Measurements from ENCODE around the gene MFNG. TPM values are rescaled to one million over a fixed set of nuclear protein-coding genes. Genes with fewer than 3 reads are reported as not detected.

The MFNG gene
- total RNA-seq, 1 experiment from 2014 or later = 3.3 TPM

- Histone ChIP-seq H2BK15ac (ENCODE audit: low read depth, low read length) (no peak overlapping the region), H2BK5ac (ENCODE audit: insufficient read length, low read length) (no peak overlapping the region), H3K4ac (ENCODE audit: low read depth, low read length) (no peak overlapping the region), H3T11ph (ENCODE audit: low read length) (no peak overlapping the region), H2BK120ac (ENCODE audit: low read depth, low read length, poor library complexity, severe bottlenecking) (no peak overlapping the region), H3K14ac (ENCODE audit: insufficient read depth, low read length) (no peak overlapping the region), H2AK5ac (ENCODE audit: insufficient read length, low read length) (no peak overlapping the region), H4K8ac (replicated peaks; ENCODE audit: insufficient read length, low read depth, low read length) (no peak overlapping the region), H2AFZ (ENCODE audit: low read length) (no peak overlapping the region), H2BK20ac (ENCODE audit: low read depth, low read length, poor library complexity, severe bottlenecking) (no peak overlapping the region), H3K23ac (ENCODE audit: insufficient read length, low read depth, low read length) (no peak overlapping the region), H3K27me3 (ENCODE audit: insufficient read depth, low read length) (no peaks in the 10 kb centered on the region), H3K9me3 (ENCODE audit: control insufficient read depth, low read depth, low read length) (no peaks in the 10 kb centered on the region), H3K23me2 (ENCODE audit: insufficient read length, low read depth, low read length, poor library complexity, severe bottlenecking) (no peaks in the 10 kb centered on the region), H4K91ac (ENCODE audit: insufficient read length, low read depth, low read length) (no peak overlapping the region), H3K79me1 (ENCODE audit: insufficient read depth, low read depth, low read length, poor library complexity, severe bottlenecking) (no peaks in the 10 kb centered on the region), H3K4me1 (ENCODE audit: insufficient read depth, low read length) (no peaks in the 10 kb centered on the region), H3K9ac (ENCODE audit: extremely low read depth, insufficient read length, low read length) (no peak overlapping the region), H3K56ac (ENCODE audit: insufficient read length, low read depth, low read length) (no peak overlapping the region), H3K79me2 (ENCODE audit: insufficient read depth, low read length) (no peaks in the 10 kb centered on the region), H3K4me2 (ENCODE audit: insufficient read depth, insufficient read length, low read length) (no peak overlapping the region), H3K27ac (ENCODE audit: insufficient read length, low read depth, low read length) (no peak overlapping the region), H4K20me1 (ENCODE audit: control insufficient read depth, insufficient read depth, insufficient read length) (no peaks in the 10 kb centered on the region), H3K18ac (ENCODE audit: insufficient read length, low read depth, low read length) (no peak overlapping the region), H2BK12ac (ENCODE audit: insufficient read length, low read depth, low read length) (no peak overlapping the region), H4K5ac (ENCODE audit: insufficient read length, low read depth, low read length) (no peak overlapping the region)
- peaks cover 0 to 14% (median 0%) of the 10 kb centered on the region in 3 experiments; a peak in 4 of 7 replicates for H3K36me3 Mint-ChIP-seq (ENCODE audit: insufficient read depth in 1 of 3, low read depth in 3 of 3)
- TF ChIP-seq CTCF (conservative IDR thresholded peaks at IDR 0.05) = no peak
- H3K27me3 Mint-ChIP-seq (ENCODE audit: low read depth) = peaks cover 16% of the 10 kb centered on the region
- H3K27ac Mint-ChIP-seq = peak overlapping the region in 1 of 3 experiments; percentile 21; a peak in 1 of 7 replicates
- peaks cover 12 to 38% of the 10 kb centered on the region in 2 experiments for H3K4me1 Mint-ChIP-seq
- DNase-seq = no peak
- peaks cover 2 to 16% of the 10 kb centered on the region in 2 experiments; a peak in 3 of 5 replicates for H3K9me3 Mint-ChIP-seq
- no peak overlapping the region for H3K4me3 Mint-ChIP-seq
- WGBS (ENCODE audit: extremely low coverage, insufficient read length, low lambda C conversion rate) = no CpG with 5 or more reads among the region's 21 CpGs
Observed at GRCh38 chr22:37454857-37455686, 31.1 kb downstream of the MFNG start.

Measured in H9 (cell line).